ENCODE measurements around the gene TMEM223.

DNA sequence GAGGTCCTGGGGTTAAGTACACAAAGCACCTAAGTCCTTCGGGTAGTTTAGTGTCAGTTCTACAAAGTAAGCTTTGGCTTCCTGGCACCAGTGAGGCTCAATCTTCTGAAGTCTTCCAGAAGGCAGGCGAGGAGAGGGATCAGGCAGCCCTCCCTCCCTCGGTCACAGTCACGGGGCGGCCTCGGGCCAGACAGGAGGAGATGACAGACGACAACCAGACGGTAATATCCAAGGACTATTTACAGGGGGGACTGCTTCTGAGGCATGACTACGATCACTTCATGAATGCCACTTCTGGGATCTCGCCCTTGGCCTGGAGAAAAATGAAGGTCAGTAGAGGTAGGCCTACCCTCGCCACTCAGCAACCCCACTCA is 383 bp upstream of the TMEM223 start:
- TF ChIP-seq, protein P1, sequence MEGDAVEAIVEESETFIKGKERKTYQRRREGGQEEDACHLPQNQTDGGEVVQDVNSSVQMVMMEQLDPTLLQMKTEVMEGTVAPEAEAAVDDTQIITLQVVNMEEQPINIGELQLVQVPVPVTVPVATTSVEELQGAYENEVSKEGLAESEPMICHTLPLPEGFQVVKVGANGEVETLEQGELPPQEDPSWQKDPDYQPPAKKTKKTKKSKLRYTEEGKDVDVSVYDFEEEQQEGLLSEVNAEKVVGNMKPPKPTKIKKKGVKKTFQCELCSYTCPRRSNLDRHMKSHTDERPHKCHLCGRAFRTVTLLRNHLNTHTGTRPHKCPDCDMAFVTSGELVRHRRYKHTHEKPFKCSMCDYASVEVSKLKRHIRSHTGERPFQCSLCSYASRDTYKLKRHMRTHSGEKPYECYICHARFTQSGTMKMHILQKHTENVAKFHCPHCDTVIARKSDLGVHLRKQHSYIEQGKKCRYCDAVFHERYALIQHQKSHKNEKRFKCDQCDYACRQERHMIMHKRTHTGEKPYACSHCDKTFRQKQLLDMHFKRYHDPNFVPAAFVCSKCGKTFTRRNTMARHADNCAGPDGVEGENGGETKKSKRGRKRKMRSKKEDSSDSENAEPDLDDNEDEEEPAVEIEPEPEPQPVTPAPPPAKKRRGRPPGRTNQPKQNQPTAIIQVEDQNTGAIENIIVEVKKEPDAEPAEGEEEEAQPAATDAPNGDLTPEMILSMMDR (conservative IDR thresholded peaks at IDR 0.05; ENCODE audit: low read length): no peak
- TF ChIP-seq EZH2phosphoT487 (IDR thresholded peaks at IDR 0.05; ENCODE audit: borderline replicate concordance): no peak
